Prostate gland (tissue), 2 donors: ENCODE measurements around the gene TNFRSF17.
"Not testable (repeated sequence)": the region's sequence is repeated elsewhere in the genome, so short reads cannot be mapped to it uniquely, and the experiment has no call there.

ENCODE experiments used
- CTCF ChIP-seq, 4 experiments: fragments of 200-600 bp in 2 of 4; fragments of 450-650 bp in 2 of 4; sonication (generic) in 2 of 4; IDR thresholded peaks; 1 replicate in 3 of 4; 2 replicates in 1 of 4; pipeline ENCODE4 v1.5.1; 2016 to 2019; ENCODE audit warnings: antibody characterized with exemption in 4 of 4, mild to moderate bottlenecking in 2 of 4, moderate library complexity in 2 of 4
- POLR2AphosphoS5 ChIP-seq: sonication (generic); formaldehyde crosslinking; IDR thresholded peaks from one replicate; pipeline ENCODE4 v1.6.1; 2017; ENCODE audit warnings: antibody characterized with exemption

GRCh38 chr16:11941945-11942344 lies 23.1 kb upstream of the TNFRSF17 start, which contains the start of gene NPIPB2:
- not testable (repeated sequence) for TF ChIP-seq CTCF (IDR thresholded peaks at IDR 0.05); POLR2AphosphoS5
